Peyer's patch (tissue), 4 donors: Measurements from ENCODE around the gene NHLRC1. TPM values are rescaled to one million over a fixed set of nuclear protein-coding genes. Genes with fewer than 3 reads are reported as not detected.

Experiments
- DNase-seq, 3 donors: peaks; one replicate each; pipeline ENCODE4 v3.0.0-alpha.2; 2017 to 2019
- H3K27ac ChIP-seq, 4 donors: fragments of 200-600 bp; sonication (generic); one replicate each; pipeline ENCODE4 v1.5.1; 2016 to 2019
- H3K27me3 ChIP-seq, 2 donors: fragments of 200-600 bp; sonication (generic); one replicate each; pipeline ENCODE4 v1.5.1; 2019
- H3K36me3 ChIP-seq, 3 donors: fragments of 200-600 bp; sonication (generic); one replicate each; pipeline ENCODE4 v1.5.1; 2016 to 2019
- H3K4me1 ChIP-seq, 4 donors: fragments of 200-600 bp; sonication (generic); one replicate each; pipeline ENCODE4 v1.5.1; 2016 to 2019
- H3K4me3 ChIP-seq, 4 donors: fragments of 200-600 bp; sonication (generic); 1 replicate in 3 of 4; 2 replicates in 1 of 4; pipeline ENCODE4 v1.5.1; 2016 to 2019; ENCODE audit warnings: mild to moderate bottlenecking in 1 of 4
- H3K9me3 ChIP-seq, 4 donors: fragments of 200-600 bp; sonication (generic); one replicate each; pipeline ENCODE4 v1.5.1; 2016 to 2019; ENCODE audit warnings: mild to moderate bottlenecking in 1 of 4
- CTCF ChIP-seq, 6 experiments: fragments of 450-650 bp in 4 of 6; fragments of 200-600 bp in 2 of 6; sonication (generic) in 1 of 6; IDR thresholded peaks; one replicate each; pipeline ENCODE4 v1.5.1; 2017 to 2019; ENCODE audit warnings: antibody characterized with exemption in 6 of 6, mild to moderate bottlenecking in 3 of 6, moderate library complexity in 1 of 6
- POLR2A ChIP-seq, 2 donors: fragments of 450-650 bp; IDR thresholded peaks; one replicate each; pipeline ENCODE4 v1.5.1; 2017; ENCODE audit warnings: antibody characterized with exemption in 2 of 2, mild to moderate bottlenecking in 2 of 2, moderate library complexity in 2 of 2
- total RNA-seq, 4 donors: library from RNA; depleted of rRNA; stranded (reverse); fragments of >200 nt; gene quantifications; one replicate each; pipeline ENCODE4 v1.1.0, GENCODE V29; 2016

The NHLRC1 gene
- total RNA-seq, 4 donors from 2014 or later, result 1.7 to 4.9 (median 3.3) TPM

GRCh38 chr6:18102783-18103509 is 19.5 kb downstream of the NHLRC1 start:
- no peak overlapping the region for H3K27ac ChIP-seq
- TF ChIP-seq POLR2A (IDR thresholded peaks at IDR 0.05) (no peak), CTCF (IDR thresholded peaks at IDR 0.05) (no peak)
- no peak for DNase-seq
- H3K4me1 ChIP-seq, result no peaks in the 10 kb centered on the region
- H3K4me3 ChIP-seq, result no peak overlapping the region
- H3K9me3 ChIP-seq, result peaks cover 0 to 3% (median 0%) of the 10 kb centered on the region in 4 donors
- no peaks in the 10 kb centered on the region for H3K27me3 ChIP-seq
- no peaks in the 10 kb centered on the region for H3K36me3 ChIP-seq

- Histone ChIP-seq H3K27me3 (no peaks in the 10 kb centered on the region), H3K9me3 (peaks cover 0 to 3% (median 0%) of the 10 kb centered on the region in 4 donors), H3K4me3 (no peak overlapping the region), H3K27ac (no peak overlapping the region), H3K4me1 (no peaks in the 10 kb centered on the region), H3K36me3 (no peaks in the 10 kb centered on the region)
- no peak for DNase-seq
- TF ChIP-seq POLR2A (IDR thresholded peaks at IDR 0.05), result no peak
- TF ChIP-seq CTCF (IDR thresholded peaks at IDR 0.05), result no peak
Measured at GRCh38 chr6:18101873-18102272, 20.6 kb downstream of the NHLRC1 start.

- Histone ChIP-seq H3K9me3 (no peaks in the 10 kb centered on the region), H3K4me1 (no peaks in the 10 kb centered on the region), H3K27ac (no peak overlapping the region), H3K4me3 (no peak overlapping the region), H3K36me3 (no peaks in the 10 kb centered on the region), H3K27me3 (no peaks in the 10 kb centered on the region)
- DNase-seq, result no peak
- TF ChIP-seq CTCF (IDR thresholded peaks at IDR 0.05) (no peak), POLR2A (IDR thresholded peaks at IDR 0.05) (no peak)
Measured at GRCh38 chr6:18101271-18101670, 21.2 kb downstream of the NHLRC1 start.

GRCh38 chr6:18100296-18100695 is 22.2 kb downstream of the NHLRC1 start:
- TF ChIP-seq CTCF (IDR thresholded peaks at IDR 0.05) (no peak), POLR2A (IDR thresholded peaks at IDR 0.05) (no peak)
- no peaks in the 10 kb centered on the region for H3K4me1 ChIP-seq
- no peak for DNase-seq

GRCh38 chr6:18099511-18099910 is 23.0 kb downstream of the NHLRC1 start:
- H3K9me3 ChIP-seq, result no peaks in the 10 kb centered on the region
- TF ChIP-seq CTCF (IDR thresholded peaks at IDR 0.05) (no peak), POLR2A (IDR thresholded peaks at IDR 0.05) (no peak)
- no peak overlapping the region for H3K27ac ChIP-seq
- H3K27me3 ChIP-seq, result no peaks in the 10 kb centered on the region
- no peaks in the 10 kb centered on the region for H3K36me3 ChIP-seq
- DNase-seq, result no peak
- no peak overlapping the region for H3K4me3 ChIP-seq
- no peaks in the 10 kb centered on the region for H3K4me1 ChIP-seq

More at GRCh38 chr6:18100296-18100695, 22.2 kb downstream of the NHLRC1 start:
- no peaks in the 10 kb centered on the region for H3K27me3 ChIP-seq
- no peaks in the 10 kb centered on the region for H3K36me3 ChIP-seq
- H3K4me3 ChIP-seq, result no peak overlapping the region
- H3K27ac ChIP-seq, result no peak overlapping the region
- no peaks in the 10 kb centered on the region for H3K9me3 ChIP-seq
